ENCODE measurements around the gene LHX2.

LHX2 gene

GRCh38 chr9:124062172-124062571 is 50.6 kb downstream of the LHX2 start:
- no peak for DNase-seq (ENCODE audit: low read depth)

GRCh38 chr9:124066783-124067577 is 55.4 kb downstream of the LHX2 start:
- DNase-seq (ENCODE audit: low read depth), result no peak

- no peak for DNase-seq (ENCODE audit: low read depth)
These were observed 56.7 kb downstream of the LHX2 start for GRCh38 chr9:124068251-124068650.

- DNase-seq (ENCODE audit: low read depth), result no peak
These were observed 63.2 kb downstream of the LHX2 start for GRCh38 chr9:124074746-124075145.

GRCh38 chr9:124075761-124076160 is 64.2 kb downstream of the LHX2 start:
- no peak for DNase-seq (ENCODE audit: low read depth)

GRCh38 chr9:124077915-124078572 is 66.5 kb downstream of the LHX2 start:
- DNase-seq (ENCODE audit: low read depth), result no peak

- no peak for DNase-seq (ENCODE audit: low read depth)
These were observed 67.1 kb downstream of the LHX2 start for GRCh38 chr9:124078641-124079040.

GRCh38 chr9:124079176-124079925 is 67.8 kb downstream of the LHX2 start:
- DNase-seq (ENCODE audit: low read depth), result no peak

- DNase-seq (ENCODE audit: low read depth), result no peak
These were observed 71.1 kb downstream of the LHX2 start for GRCh38 chr9:124082622-124083021.

Data from T follicular helper cell (primary cell).